Mesenchymal stem cell (in vitro differentiated cells and primary cell): ENCODE data around the gene PAOX.

Experiments used
- DNase-seq: peaks from one replicate; pipeline ENCODE4 v3.0.0-alpha.2; 2013
- H2AFZ ChIP-seq: one replicate; pipeline ENCODE4 v1.6.1; 2013; ENCODE audit warnings: low read depth, mild to moderate bottlenecking, control low read depth, inconsistent platforms, low read length, moderate library complexity
- H2AK5ac ChIP-seq: 2 replicates; pipeline ENCODE4 v1.6.1; 2013; ENCODE audit warnings: low read length, moderate library complexity, mild to moderate bottlenecking, inconsistent platforms; ENCODE audit not compliant: severe bottlenecking
- H2BK120ac ChIP-seq: one replicate; pipeline ENCODE4 v1.6.1; 2013; ENCODE audit warnings: low read depth, mild to moderate bottlenecking, inconsistent platforms, low read length, moderate library complexity
- H2BK12ac ChIP-seq, 2 experiments: one replicate each; pipeline ENCODE4 v1.6.1; 2013; ENCODE audit warnings: inconsistent platforms in 2 of 2, low read length in 2 of 2, mild to moderate bottlenecking in 2 of 2, moderate library complexity in 2 of 2, control low read depth in 1 of 2
- H2BK15ac ChIP-seq: one replicate; pipeline ENCODE4 v1.6.1; 2013; ENCODE audit warnings: mild to moderate bottlenecking, low read depth, inconsistent platforms; ENCODE audit not compliant: poor library complexity, severe bottlenecking
- H2BK5ac ChIP-seq: 2 replicates; pipeline ENCODE4 v1.6.1; 2013; ENCODE audit warnings: low read depth, mild to moderate bottlenecking, low read length, control low read depth, inconsistent platforms; ENCODE audit not compliant: poor library complexity, severe bottlenecking
- H3K14ac ChIP-seq, 2 experiments: one replicate each; pipeline ENCODE4 v1.6.1; 2013; ENCODE audit warnings: inconsistent platforms in 2 of 2, low read length in 2 of 2, control low read depth in 1 of 2, mild to moderate bottlenecking in 1 of 2, moderate library complexity in 1 of 2
- H3K18ac ChIP-seq, 2 experiments: one replicate each; pipeline ENCODE4 v1.6.1; 2013; ENCODE audit warnings: inconsistent platforms in 2 of 2, low read length in 2 of 2, control low read depth in 1 of 2, low read depth in 1 of 2, mild to moderate bottlenecking in 1 of 2
- H3K23ac ChIP-seq, 2 experiments: one replicate each; pipeline ENCODE4 v1.6.1; 2013; ENCODE audit warnings: inconsistent platforms in 2 of 2, low read length in 2 of 2, mild to moderate bottlenecking in 2 of 2, moderate library complexity in 2 of 2, control low read depth in 1 of 2
- H3K27ac ChIP-seq: 2 replicates; pipeline ENCODE4 v1.5.1; 2013; ENCODE audit warnings: mild to moderate bottlenecking, moderate library complexity, low read length, control low read depth, inconsistent platforms; ENCODE audit not compliant: poor library complexity, severe bottlenecking
- H3K27me3 ChIP-seq, 2 experiments: 2 replicates each; pipeline versions ENCODE4 v1.6.1 to v1.7.0; 2013; ENCODE audit warnings: low read length in 2 of 2, mild to moderate bottlenecking in 2 of 2, moderate library complexity in 2 of 2, control low read depth in 1 of 2, inconsistent platforms in 1 of 2; ENCODE audit not compliant: control insufficient read depth in 1 of 2, insufficient read depth in 1 of 2
- H3K36me3 ChIP-seq, 2 experiments: 2 replicates each; pipeline versions ENCODE4 v1.6.1 to v1.7.0; 2013; ENCODE audit warnings: low read length in 2 of 2, control low read depth in 1 of 2, inconsistent platforms in 1 of 2, low read depth in 1 of 2, mild to moderate bottlenecking in 1 of 2; ENCODE audit not compliant: insufficient read depth in 2 of 2, control insufficient read depth in 1 of 2
- H3K4ac ChIP-seq, 2 experiments: one replicate each; pipeline ENCODE4 v1.6.1; 2013; ENCODE audit warnings: inconsistent platforms in 2 of 2, low read length in 2 of 2, mild to moderate bottlenecking in 2 of 2, moderate library complexity in 2 of 2, control low read depth in 1 of 2, low read depth in 1 of 2
- H3K4me1 ChIP-seq: 2 replicates; pipeline ENCODE4 v1.6.1; 2013; ENCODE audit warnings: low read depth, low read length, control low read depth; ENCODE audit not compliant: control insufficient read depth, insufficient read depth
- H3K4me2 ChIP-seq: 2 replicates; pipeline ENCODE4 v1.6.1; 2013; ENCODE audit warnings: low read length, mild to moderate bottlenecking, inconsistent platforms; ENCODE audit not compliant: poor library complexity, severe bottlenecking
- H3K4me3 ChIP-seq, 2 experiments: 2 replicates each; pipeline versions ENCODE4 v1.5.1 to v1.7.0; 2013; ENCODE audit warnings: low read length in 2 of 2, mild to moderate bottlenecking in 2 of 2, control low read depth in 1 of 2, low read depth in 1 of 2; ENCODE audit not compliant: insufficient read depth in 1 of 2
- H3K79me1 ChIP-seq: replicated peaks from 2 replicates; pipeline ENCODE4 v1.6.1; 2013; ENCODE audit warnings: mild to moderate bottlenecking, control low read depth, low read length, inconsistent platforms; ENCODE audit not compliant: poor library complexity, severe bottlenecking
- H3K9ac ChIP-seq: 2 replicates; pipeline ENCODE4 v1.7.0; 2013; ENCODE audit warnings: mild to moderate bottlenecking, low read length, moderate library complexity
- H3K9me3 ChIP-seq: 2 replicates; pipeline ENCODE4 v1.7.0; 2013; ENCODE audit warnings: mild to moderate bottlenecking, low read length; ENCODE audit not compliant: control insufficient read depth
- H4K8ac ChIP-seq: one replicate; pipeline ENCODE4 v1.6.1; 2013; ENCODE audit warnings: inconsistent platforms, mild to moderate bottlenecking, low read length, moderate library complexity
- H4K91ac ChIP-seq: one replicate; pipeline ENCODE4 v1.6.1; 2013; ENCODE audit warnings: mild to moderate bottlenecking, low read length, inconsistent platforms
- WGBS: methylation state at CpG from one replicate; pipeline ENCODE4 v1.1.7; 2013; ENCODE audit warnings: mixed read lengths; 5-methylcytosine and 5-hydroxymethylcytosine counted together

The PAOX gene

DNA sequence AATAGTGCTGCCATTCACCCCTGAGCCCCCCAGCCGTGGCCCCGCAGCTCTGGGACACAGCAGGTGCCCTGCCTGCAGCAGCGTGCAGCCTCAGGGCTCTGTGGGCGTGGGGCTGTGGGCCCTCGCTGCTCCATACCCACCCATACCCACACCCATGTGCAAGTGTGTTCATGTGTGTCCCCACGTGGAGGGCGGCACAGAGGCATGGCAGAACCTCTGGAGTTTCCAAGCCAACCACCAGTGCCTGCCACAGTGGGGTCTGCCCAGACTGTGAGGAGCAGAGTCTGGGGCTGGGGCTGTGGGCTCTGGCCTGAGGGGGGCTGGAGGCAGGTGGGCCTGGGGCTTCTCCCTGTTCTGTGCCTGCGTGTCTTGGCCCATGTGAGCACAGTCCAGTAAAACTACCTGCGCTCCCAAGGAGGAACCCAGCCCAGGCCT lies 29.5 kb upstream of the PAOX start:
- Histone ChIP-seq H3K4me2 (no peak overlapping the region), H2AK5ac (no peak overlapping the region), H3K27me3 (peaks cover 8 to 70% of the 10 kb centered on the region in 2 experiments), H2BK5ac (no peak overlapping the region), H4K8ac (no peak overlapping the region), H3K23ac (no peak overlapping the region), H3K4me1 (peaks cover 13% of the 10 kb centered on the region), H3K9me3 (no peaks in the 10 kb centered on the region), H3K79me1 (no peaks in the 10 kb centered on the region), H3K27ac (no peak overlapping the region), H3K36me3 (peaks cover 0 to 7% of the 10 kb centered on the region in 2 experiments), H2BK120ac (no peak overlapping the region), H3K18ac (no peak overlapping the region), H3K4me3 (no peak overlapping the region), H2AFZ (no peak overlapping the region), H2BK12ac (no peak overlapping the region), H2BK15ac (no peak overlapping the region), H3K4ac (no peak overlapping the region), H3K14ac (peak overlapping the region in 1 of 2 experiments; percentile 71), H4K91ac (peak overlapping the region; percentile 34), H3K9ac (no peak overlapping the region)
- WGBS = 90% methylated on average over 7 of the region's 9 CpGs
- DNase-seq = no peak

DNA sequence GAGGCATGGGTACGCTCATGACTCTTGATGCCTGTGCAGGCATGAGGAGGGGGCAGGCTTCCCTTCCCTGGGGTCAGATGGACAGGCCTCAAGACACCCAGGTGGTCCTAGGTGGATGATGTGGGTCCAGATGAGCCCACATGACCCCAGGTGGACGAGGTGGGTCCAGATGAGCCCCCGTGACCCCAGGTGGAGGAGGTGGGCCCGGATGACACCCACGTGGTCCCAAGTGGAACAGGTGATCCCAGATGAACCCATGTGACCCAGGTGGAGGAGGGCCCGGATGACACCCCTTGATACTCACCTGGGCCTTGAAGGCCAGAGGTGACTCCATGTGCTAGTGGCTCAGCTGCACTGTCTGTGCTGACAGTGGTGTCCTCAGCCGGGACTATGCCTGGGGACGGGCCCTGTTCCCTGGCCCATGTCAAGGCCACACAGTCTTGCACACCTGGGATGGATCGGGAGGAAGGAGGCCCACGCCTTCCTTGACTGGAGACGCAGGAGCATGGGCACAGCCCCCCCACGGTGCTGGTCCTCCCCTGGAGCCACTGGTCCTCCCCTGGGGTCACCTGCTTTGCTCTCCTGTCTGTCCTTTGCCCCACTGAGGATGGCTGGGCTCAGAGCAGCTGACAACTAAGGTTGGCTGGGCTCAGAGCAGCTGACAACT lies 28.6 kb upstream of the PAOX start:
- Histone ChIP-seq H3K4me3 (no peak overlapping the region), H3K9me3 (no peaks in the 10 kb centered on the region), H3K4ac (no peak overlapping the region), H3K23ac (no peak overlapping the region), H2BK12ac (no peak overlapping the region), H4K91ac (no peak overlapping the region), H3K14ac (no peak overlapping the region), H3K18ac (no peak overlapping the region), H2AFZ (no peak overlapping the region), H3K4me1 (peaks cover 13% of the 10 kb centered on the region), H3K27ac (no peak overlapping the region), H3K36me3 (peaks cover 0 to 15% of the 10 kb centered on the region in 2 experiments), H3K4me2 (no peak overlapping the region), H3K79me1 (peaks cover 4% of the 10 kb centered on the region), H2AK5ac (no peak overlapping the region), H3K9ac (no peak overlapping the region), H4K8ac (no peak overlapping the region), H2BK120ac (no peak overlapping the region), H2BK5ac (no peak overlapping the region), H2BK15ac (no peak overlapping the region), H3K27me3 (peaks cover 8 to 62% of the 10 kb centered on the region in 2 experiments)
- WGBS = 86% methylated on average over 12 of the region's 12 CpGs
- no peak for DNase-seq

DNA sequence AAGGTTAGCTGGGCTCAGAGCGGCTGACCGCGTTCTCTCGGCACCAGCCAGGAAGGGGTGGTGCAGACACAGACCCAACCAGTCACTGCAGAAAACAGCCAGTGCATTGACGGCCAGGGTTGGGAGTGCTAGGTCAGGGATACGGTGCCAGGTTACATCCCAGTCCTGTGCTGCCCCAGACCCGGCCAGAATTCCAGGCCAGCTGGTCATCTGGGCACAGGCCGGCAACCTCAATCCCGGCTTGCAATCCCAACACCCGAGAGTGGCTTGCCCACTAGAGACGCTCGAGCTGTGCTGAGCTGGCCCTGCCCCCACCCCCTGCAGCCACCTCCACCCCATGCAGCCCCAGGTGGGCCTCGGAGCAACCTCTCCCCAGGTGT lies 28.1 kb upstream of the PAOX start:
- H2BK15ac ChIP-seq = no peak overlapping the region
- H3K4me2 ChIP-seq = no peak overlapping the region
- H3K4me3 ChIP-seq = no peak overlapping the region
- no peak overlapping the region for H3K23ac ChIP-seq
- H3K36me3 ChIP-seq = peaks cover 0 to 21% of the 10 kb centered on the region in 2 experiments
- no peak overlapping the region for H4K8ac ChIP-seq
- H3K14ac ChIP-seq = no peak overlapping the region
- DNase-seq = no peak
- H3K79me1 ChIP-seq = peaks cover 9% of the 10 kb centered on the region
- H2BK120ac ChIP-seq = no peak overlapping the region
- H3K9me3 ChIP-seq = no peaks in the 10 kb centered on the region
- H3K18ac ChIP-seq = no peak overlapping the region
- H2BK5ac ChIP-seq = no peak overlapping the region
- H3K9ac ChIP-seq = no peak overlapping the region
- H3K27me3 ChIP-seq = peaks cover 8 to 57% of the 10 kb centered on the region in 2 experiments
- H2BK12ac ChIP-seq = no peak overlapping the region
- H4K91ac ChIP-seq = no peak overlapping the region
- no peak overlapping the region for H3K4ac ChIP-seq
- 67% methylated on average over 12 of the region's 13 CpGs for WGBS
- no peak overlapping the region for H2AK5ac ChIP-seq
- H2AFZ ChIP-seq = no peak overlapping the region
- H3K4me1 ChIP-seq = peaks cover 15% of the 10 kb centered on the region
- H3K27ac ChIP-seq = no peak overlapping the region

DNA sequence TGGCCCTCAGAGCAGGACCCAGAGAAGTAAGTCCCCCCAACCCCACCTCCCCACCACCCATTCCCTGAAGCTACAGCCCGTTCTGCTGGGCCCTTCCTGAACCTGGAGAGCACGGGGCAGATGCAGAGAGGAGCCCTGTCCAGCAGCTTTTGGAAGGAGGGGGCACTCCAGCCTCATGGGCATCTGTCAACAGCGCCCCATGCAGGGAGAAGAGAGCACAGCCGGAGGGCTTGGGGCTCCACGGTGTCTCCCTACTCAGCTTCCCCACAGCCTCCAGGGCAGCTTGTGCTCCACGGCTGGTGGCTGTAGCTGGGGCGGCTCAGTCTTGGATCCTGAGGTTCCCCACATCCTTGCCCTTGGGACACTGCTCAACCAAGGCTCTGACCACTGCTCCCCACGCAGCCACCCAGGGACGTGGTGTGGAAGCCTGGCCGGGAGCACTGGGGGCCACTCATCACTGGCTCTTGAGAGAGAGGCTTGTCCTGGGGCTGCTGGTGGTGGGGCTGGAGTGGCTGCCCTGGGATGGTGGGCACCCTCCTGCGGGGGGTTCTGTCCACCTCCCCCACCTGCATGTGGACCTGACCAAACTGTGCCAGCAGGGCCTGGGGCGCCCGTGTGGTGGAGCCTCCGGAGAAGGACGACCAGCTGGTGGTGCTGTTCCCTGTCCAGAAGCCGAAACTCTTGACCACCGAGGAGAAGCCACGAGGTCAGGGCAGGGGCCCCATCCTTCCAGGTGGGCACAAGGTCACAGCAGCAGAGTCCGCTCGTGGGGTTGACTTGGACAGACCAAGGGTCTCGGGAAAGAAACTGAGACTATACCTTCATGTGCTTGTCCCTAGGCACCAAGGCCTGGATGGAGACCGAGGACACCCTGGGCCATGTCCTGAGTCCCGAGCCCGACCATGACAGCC lies 27.4 kb upstream of the PAOX start:
- H3K4me2 ChIP-seq = no peak overlapping the region
- no peak overlapping the region for H3K14ac ChIP-seq
- H2BK120ac ChIP-seq = no peak overlapping the region
- WGBS = 76% methylated on average over 23 of the region's 24 CpGs
- no peak overlapping the region for H2AK5ac ChIP-seq
- no peak overlapping the region for H3K4ac ChIP-seq
- no peak overlapping the region for H3K9ac ChIP-seq
- peaks cover 8 to 57% of the 10 kb centered on the region in 2 experiments for H3K27me3 ChIP-seq
- H3K4me1 ChIP-seq = peaks cover 22% of the 10 kb centered on the region
- no peak overlapping the region for H3K18ac ChIP-seq
- H2BK5ac ChIP-seq = no peak overlapping the region
- no peak overlapping the region for H3K4me3 ChIP-seq
- H3K23ac ChIP-seq = no peak overlapping the region
- H4K8ac ChIP-seq = no peak overlapping the region
- peaks cover 0 to 26% of the 10 kb centered on the region in 2 experiments for H3K36me3 ChIP-seq
- no peak overlapping the region for H4K91ac ChIP-seq
- no peak overlapping the region for H2BK15ac ChIP-seq
- no peak for DNase-seq
- H3K79me1 ChIP-seq = peaks cover 16% of the 10 kb centered on the region
- H3K9me3 ChIP-seq = no peaks in the 10 kb centered on the region
- no peak overlapping the region for H2BK12ac ChIP-seq
- no peak overlapping the region for H2AFZ ChIP-seq
- H3K27ac ChIP-seq = no peak overlapping the region
